Caki2 (cell line): ENCODE data around the gene ZNF711. TPM values are rescaled to one million over a fixed set of nuclear protein-coding genes. Genes with fewer than 3 reads are reported as not detected.

ENCODE experiments used
- total RNA-seq: library from RNA; depleted of rRNA; stranded (reverse); fragments of >200 nt; shearing (Covaris generic); gene quantifications from 2 replicates; pipeline ENCODE4 v1.2.3, GENCODE V29; 2014; ENCODE audit warnings: low replicate concordance; rRNA removed

ZNF711 gene
- total RNA-seq, 1 experiment from 2014 or later: not detected

Other genes starting within 250 kb of the ZNF711 start
- gene APOOL, start 240.1 kb upstream of the ZNF711 start, total RNA-seq: 3.4 and 16.1 TPM in 2 replicates
- not detected in 2 replicates for gene SATL1, start 212 bp upstream of the ZNF711 start, total RNA-seq
- gene POF1B, start 135.7 kb downstream of the ZNF711 start, total RNA-seq: not detected in 2 replicates